Transverse colon (tissue), 4 donors: ENCODE data around the gene ITIH4. TPM values are rescaled to one million over a fixed set of nuclear protein-coding genes. Genes with fewer than 3 reads are reported as not detected.

ENCODE experiments used
- DNase-seq: peaks from one replicate; pipeline ENCODE4 v3.0.0-alpha.2; 2019
- H3K27ac ChIP-seq, 4 donors: fragments of 200-600 bp; sonication (generic); 2 replicates each; pipeline ENCODE4 v1.5.1; 2016 to 2018; ENCODE audit warnings: inconsistent platforms in 4 of 4
- H3K27me3 ChIP-seq: fragments of 200-600 bp; sonication (generic); 2 replicates; pipeline ENCODE4 v1.5.1; 2017; ENCODE audit warnings: inconsistent platforms
- H3K36me3 ChIP-seq, 4 donors: fragments of 200-600 bp; sonication (generic); 2 replicates each; pipeline ENCODE4 v1.5.1; 2017 to 2019; ENCODE audit warnings: inconsistent platforms in 4 of 4
- H3K4me1 ChIP-seq, 4 donors: fragments of 200-600 bp; sonication (generic); 2 replicates each; pipeline ENCODE4 v1.5.1; 2017 to 2020; ENCODE audit warnings: inconsistent platforms in 4 of 4
- H3K4me3 ChIP-seq, 4 donors: fragments of 200-600 bp; sonication (generic); 1 replicate in 1 of 4; 2 replicates in 3 of 4; pipeline versions ENCODE4 v1.5.1 to v1.6.1; 2017 to 2019; ENCODE audit warnings: inconsistent platforms in 4 of 4
- H3K9me3 ChIP-seq, 2 donors: fragments of 200-600 bp; sonication (generic); 2 replicates each; pipeline ENCODE4 v1.5.1; 2017 to 2019; ENCODE audit warnings: inconsistent platforms in 2 of 2
- EP300 ChIP-seq: sonication (generic); formaldehyde crosslinking; IDR thresholded peaks from one replicate; pipeline ENCODE4 v1.6.1; 2017; ENCODE audit warnings: antibody characterized with exemption, low read depth
- POLR2A ChIP-seq: fragments of 450-650 bp; IDR thresholded peaks from one replicate; pipeline ENCODE4 v1.6.1; 2016; ENCODE audit warnings: antibody characterized with exemption, mild to moderate bottlenecking, moderate library complexity
- POLR2AphosphoS5 ChIP-seq, 3 donors: sonication (generic); formaldehyde crosslinking; IDR thresholded peaks; one replicate each; pipeline ENCODE4 v1.6.1; 2016; ENCODE audit warnings: antibody characterized with exemption in 3 of 3
- WGBS, 2 donors: methylation state at CpG; one replicate each; pipeline ENCODE4 v1.1.5; 2018; ENCODE audit warnings: low coverage in 1 of 2; 5-methylcytosine and 5-hydroxymethylcytosine counted together
- in situ Hi-C, 4 donors: fragments of 200-750 bp; cut with MboI; loops; one replicate each; pipeline versions ENCODE4 v1.15.0 to v1.15.1; 2017; ENCODE audit warnings: low sequenced_read_pairs in 3 of 4, low pct_ligation_motif_present in 1 of 4, low pct_unique_long_range_greater_than_20kb in 1 of 4
- intact Hi-C: fragments of 100-400 bp; cut with DNase I; formaldehyde crosslinking; loops from one replicate; pipeline ENCODE4 v1.15.1; 2023; ENCODE audit warnings: low total_unique reads
- total RNA-seq, 4 donors: library from RNA; depleted of rRNA; stranded (reverse); fragments of >200 nt; gene quantifications; one replicate each; pipeline ENCODE4 v1.1.0, GENCODE V29; 2016
- TF ChIP-seq, protein P1 (sequence below), 5 experiments: fragments of 200-600 bp in 3 of 5; fragments of 450-650 bp in 2 of 5; sonication (generic) in 3 of 5; IDR thresholded peaks; 1 replicate in 2 of 5; 2 replicates in 3 of 5; pipeline ENCODE4 v1.5.1; 2016 to 2017; ENCODE audit warnings: antibody characterized with exemption in 5 of 5, inconsistent platforms in 3 of 5, mild to moderate bottlenecking in 2 of 5, moderate library complexity in 1 of 5

Gene ITIH4
- total RNA-seq, 4 donors from 2014 or later: 0.60 to 9.5 (median 4.9) TPM

DNA sequence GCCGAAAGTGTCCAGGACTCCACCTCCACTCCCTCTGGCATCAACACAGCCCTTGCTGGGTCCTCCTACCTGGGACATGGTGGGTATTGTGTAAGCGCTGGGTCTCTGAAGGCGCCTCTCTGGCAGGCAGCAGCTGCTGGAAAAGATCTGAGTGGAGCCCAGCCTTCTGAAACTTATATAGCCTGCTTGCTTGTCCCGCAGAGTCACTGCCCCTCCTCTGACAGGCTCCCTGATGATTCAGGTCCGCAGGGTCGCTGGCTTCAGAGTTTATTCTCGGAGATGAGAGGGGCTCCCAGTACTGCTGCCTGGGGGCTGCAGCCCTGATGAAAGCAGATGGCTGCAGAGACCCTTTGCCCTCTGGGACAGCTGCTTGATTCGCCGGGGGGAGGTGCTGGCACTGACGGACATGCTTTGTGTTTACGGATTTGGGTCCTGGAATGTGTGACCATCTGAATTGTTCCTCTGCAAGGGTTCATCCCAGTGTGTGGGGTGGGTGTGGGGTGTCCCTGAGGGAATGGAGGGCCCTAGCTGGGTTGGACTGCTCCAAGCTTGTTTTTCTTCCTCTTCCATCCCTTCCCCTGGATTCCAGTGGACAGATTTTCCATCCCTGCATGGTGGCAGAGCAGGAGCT lies 4.5 kb upstream of the ITIH4 start, which contains the start of gene MUSTN1:
Gene MUSTN1 (minus strand): TSS at position 149 of the 631 bp plus-strand sequence. CDS start 71 bp downstream, at position 78.
- intact Hi-C loops (no loop called here), in situ Hi-C loops (loop anchor here in 1 of 4 donors (25.0 kb wide), 1 partner anchor 252 kb away; no protein-coding TSS in a partner anchor)
- 73% methylated on average over 11 of the region's 11 CpGs; no CpG with 5 or more reads in 1 of the 2 donors for WGBS, 2 donors
- H3K4me1 ChIP-seq: peaks cover 5 to 10% (median 6%) of the 10 kb centered on the region in 4 donors
- no peaks in the 10 kb centered on the region for H3K36me3 ChIP-seq
- TF ChIP-seq POLR2AphosphoS5 (IDR thresholded peaks at IDR 0.05) (no peak), POLR2A (no peak), EP300 (no peak)
- TF ChIP-seq, protein P1, sequence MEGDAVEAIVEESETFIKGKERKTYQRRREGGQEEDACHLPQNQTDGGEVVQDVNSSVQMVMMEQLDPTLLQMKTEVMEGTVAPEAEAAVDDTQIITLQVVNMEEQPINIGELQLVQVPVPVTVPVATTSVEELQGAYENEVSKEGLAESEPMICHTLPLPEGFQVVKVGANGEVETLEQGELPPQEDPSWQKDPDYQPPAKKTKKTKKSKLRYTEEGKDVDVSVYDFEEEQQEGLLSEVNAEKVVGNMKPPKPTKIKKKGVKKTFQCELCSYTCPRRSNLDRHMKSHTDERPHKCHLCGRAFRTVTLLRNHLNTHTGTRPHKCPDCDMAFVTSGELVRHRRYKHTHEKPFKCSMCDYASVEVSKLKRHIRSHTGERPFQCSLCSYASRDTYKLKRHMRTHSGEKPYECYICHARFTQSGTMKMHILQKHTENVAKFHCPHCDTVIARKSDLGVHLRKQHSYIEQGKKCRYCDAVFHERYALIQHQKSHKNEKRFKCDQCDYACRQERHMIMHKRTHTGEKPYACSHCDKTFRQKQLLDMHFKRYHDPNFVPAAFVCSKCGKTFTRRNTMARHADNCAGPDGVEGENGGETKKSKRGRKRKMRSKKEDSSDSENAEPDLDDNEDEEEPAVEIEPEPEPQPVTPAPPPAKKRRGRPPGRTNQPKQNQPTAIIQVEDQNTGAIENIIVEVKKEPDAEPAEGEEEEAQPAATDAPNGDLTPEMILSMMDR (IDR thresholded peaks at IDR 0.05): no peak
- H3K9me3 ChIP-seq: no peaks in the 10 kb centered on the region
- H3K4me3 ChIP-seq: no peak within 1 kb of the TSS
- H3K27ac ChIP-seq: peak within 1 kb of the TSS; percentile 4 to 62 (median 8)
- no peak for DNase-seq
- H3K27me3 ChIP-seq: no peaks in the 10 kb centered on the region

DNA sequence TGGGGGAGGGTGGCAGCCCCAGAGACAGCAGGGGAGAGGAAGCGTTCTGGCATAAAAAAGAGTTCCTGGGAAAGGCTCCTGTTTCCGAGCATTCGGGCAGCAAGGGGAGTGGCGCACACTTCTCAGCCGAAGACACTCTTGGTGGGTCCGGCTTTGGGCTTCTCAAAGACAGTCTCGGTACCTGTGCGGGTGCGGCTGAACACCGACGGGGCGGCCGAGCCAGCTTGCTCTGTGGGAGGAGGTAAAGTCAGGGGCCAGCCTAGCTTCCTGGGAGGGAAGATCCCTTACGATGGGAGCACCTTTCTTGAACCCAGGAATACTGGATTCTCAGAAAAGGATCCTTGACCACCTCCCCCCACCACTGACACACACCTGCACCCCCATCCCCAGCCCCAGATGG lies 2.7 kb upstream of the ITIH4 start:
- intact Hi-C loops (no loop called here), in situ Hi-C loops (loop anchor here in 1 of 4 donors (25.0 kb wide), 1 partner anchor 254 kb away; no protein-coding TSS in a partner anchor)
- TF ChIP-seq, protein P1 (IDR thresholded peaks at IDR 0.05): no peak
- TF ChIP-seq POLR2AphosphoS5 (IDR thresholded peaks at IDR 0.05): no peak
- TF ChIP-seq EP300: no peak
- TF ChIP-seq POLR2A: no peak
- no peak overlapping the region for H3K27ac ChIP-seq
- no peaks in the 10 kb centered on the region for H3K27me3 ChIP-seq
- no peak for DNase-seq
- WGBS, 2 donors: 91% methylated on average over 14 of the region's 14 CpGs; no CpG with 5 or more reads in 1 of the 2 donors
- H3K36me3 ChIP-seq: no peaks in the 10 kb centered on the region
- no peak overlapping the region for H3K4me3 ChIP-seq
- H3K4me1 ChIP-seq: peaks cover 5 to 10% (median 6%) of the 10 kb centered on the region in 4 donors
- no peaks in the 10 kb centered on the region for H3K9me3 ChIP-seq

DNA sequence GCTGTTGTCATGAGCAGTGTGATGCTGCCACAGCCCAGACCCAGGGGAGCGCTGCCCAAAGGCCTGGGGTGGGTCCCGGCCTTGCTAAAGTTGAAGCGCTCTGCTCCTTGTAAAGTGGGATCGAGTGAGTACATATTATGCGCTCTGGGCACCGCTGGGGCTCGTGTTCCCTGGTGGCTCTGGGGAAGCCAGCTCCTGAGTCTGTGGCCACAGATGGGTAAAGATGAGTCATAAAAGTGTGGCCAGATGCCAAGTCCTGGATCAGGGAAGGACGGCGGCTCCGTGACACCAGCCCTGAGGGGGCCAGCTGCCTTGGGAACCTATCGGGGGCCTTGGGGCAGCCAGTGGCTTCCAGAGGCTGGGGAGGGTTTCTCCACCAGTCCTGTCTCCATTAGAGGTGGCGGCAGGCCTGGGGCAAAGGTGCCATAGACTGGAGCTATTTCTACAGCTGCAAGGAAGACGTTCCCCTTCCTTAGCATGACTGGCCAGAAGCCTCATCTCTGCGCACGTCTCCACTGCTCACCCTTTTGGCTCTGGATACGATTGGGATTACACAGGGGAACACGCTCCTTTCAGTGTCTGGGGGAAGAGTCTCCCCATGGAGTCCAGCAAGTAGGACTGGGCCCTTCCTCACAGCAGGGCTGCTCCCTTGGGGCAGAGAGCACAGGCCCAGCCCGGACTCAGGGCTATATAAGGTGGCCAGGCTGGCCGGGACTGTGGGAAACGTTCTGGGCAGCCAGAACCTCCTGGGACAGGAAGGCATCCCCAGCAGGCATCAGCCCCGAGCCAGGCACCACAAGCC lies 1.2 kb upstream of the ITIH4 start:
- intact Hi-C loops: no loop called here
- Histone ChIP-seq H3K27ac (peak overlapping the region in 1 of 4 donors; percentile 21), H3K9me3 (no peaks in the 10 kb centered on the region), H3K4me3 (no peak overlapping the region), H3K27me3 (no peaks in the 10 kb centered on the region), H3K36me3 (no peaks in the 10 kb centered on the region), H3K4me1 (peaks cover 5 to 10% (median 6%) of the 10 kb centered on the region in 4 donors)
- TF ChIP-seq POLR2A (no peak), POLR2AphosphoS5 (IDR thresholded peaks at IDR 0.05) (no peak), EP300 (no peak)
- TF ChIP-seq, protein P1 (IDR thresholded peaks at IDR 0.05): no peak
- peak; percentile 34 for DNase-seq
- in situ Hi-C loops: loop anchor here in 1 of 4 donors (25.0 kb wide), 1 partner anchor 256 kb away; no protein-coding TSS in a partner anchor
- 51% methylated on average over 21 of the region's 21 CpGs; no CpG with 5 or more reads in 1 of the 2 donors for WGBS, 2 donors

DNA sequence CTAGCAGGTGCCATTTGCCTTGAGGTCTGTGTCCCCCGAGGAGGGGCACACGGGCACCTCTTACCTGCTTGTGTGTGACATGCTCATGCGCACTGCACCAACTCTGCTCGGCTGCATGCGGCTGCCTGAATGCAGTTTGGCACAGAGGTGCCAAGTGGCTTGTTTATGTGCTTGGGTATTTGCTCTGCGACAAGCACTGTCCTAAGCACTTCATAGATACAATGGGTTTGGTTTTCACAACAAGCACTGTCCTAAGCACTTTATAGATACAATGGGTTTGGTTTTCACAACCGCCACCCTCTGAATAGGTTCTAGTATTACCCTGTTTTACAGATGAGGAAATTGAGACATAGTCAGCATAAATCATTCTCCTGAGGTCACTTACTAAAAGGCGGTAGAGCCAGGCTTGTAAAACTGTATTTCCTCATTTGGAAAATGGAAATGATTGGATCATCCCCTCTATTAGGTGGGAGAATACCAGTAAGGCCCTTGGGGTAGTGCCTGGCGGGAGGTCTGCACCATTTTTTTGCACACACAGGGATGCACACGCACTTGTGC lies 487 bp downstream of the ITIH4 start:
- H3K9me3 ChIP-seq: no peaks in the 10 kb centered on the region
- no peak overlapping the region for H3K4me3 ChIP-seq
- H3K27me3 ChIP-seq: no peaks in the 10 kb centered on the region
- no peak for DNase-seq
- TF ChIP-seq EP300 (no peak), POLR2AphosphoS5 (IDR thresholded peaks at IDR 0.05) (no peak), POLR2A (no peak)
- TF ChIP-seq, protein P1 (IDR thresholded peaks at IDR 0.05): no peak
- in situ Hi-C loops (loop anchor here in 1 of 4 donors (25.0 kb wide), 1 partner anchor 257 kb away; no protein-coding TSS in a partner anchor), intact Hi-C loops (no loop called here)
- H3K4me1 ChIP-seq: peaks cover 5 to 10% (median 6%) of the 10 kb centered on the region in 4 donors
- H3K36me3 ChIP-seq: no peaks in the 10 kb centered on the region
- WGBS, 2 donors: 70 to 81% methylated on average over 3 to 10 of the region's 10 CpGs
- H3K27ac ChIP-seq: no peak overlapping the region
